Thoracic aorta (tissue), 2 donors: ENCODE data around the gene PPFIBP2. TPM values are rescaled to one million over a fixed set of nuclear protein-coding genes. Genes with fewer than 3 reads are reported as not detected.

Experiments
- ATAC-seq: fragments of 150-250 bp; one replicate; pipeline ENCODE4 v1.8.0; 2017; ENCODE audit warnings: low read depth; ENCODE audit not compliant: insufficient number of reproducible peaks, low FRiP score
- DNase-seq: peaks from one replicate; pipeline ENCODE4 v3.0.0-alpha.2; 2020; ENCODE audit warnings: low spot score
- H3K27ac ChIP-seq, 2 donors: fragments of 200-600 bp; sonication (generic); 1 replicate in 1 of 2; 2 replicates in 1 of 2; pipeline ENCODE4 v1.5.1; 2016; ENCODE audit warnings: mild to moderate bottlenecking in 2 of 2, moderate library complexity in 2 of 2
- H3K27me3 ChIP-seq: fragments of 200-600 bp; sonication (generic); replicated peaks from 2 replicates; pipeline ENCODE4 v1.6.0; 2016; ENCODE audit warnings: mild to moderate bottlenecking; ENCODE audit not compliant: insufficient read depth
- H3K36me3 ChIP-seq: fragments of 200-600 bp; sonication (generic); one replicate; pipeline ENCODE4 v1.5.1; 2016
- H3K4me1 ChIP-seq, 2 donors: fragments of 200-600 bp; sonication (generic); 1 replicate in 1 of 2; 2 replicates in 1 of 2; pipeline versions ENCODE4 v1.5.1 to v1.6.0; 2016; ENCODE audit warnings: low read depth in 2 of 2, mild to moderate bottlenecking in 1 of 2; ENCODE audit not compliant: control insufficient read depth in 1 of 2
- H3K4me3 ChIP-seq: fragments of 200-600 bp; sonication (generic); 2 replicates; pipeline ENCODE4 v1.5.1; 2016; ENCODE audit warnings: mild to moderate bottlenecking
- H3K9me3 ChIP-seq: fragments of 200-600 bp; sonication (generic); 2 replicates; pipeline ENCODE4 v1.5.1; 2016
- CTCF ChIP-seq: fragments of 200-600 bp; sonication (generic); IDR thresholded peaks from one replicate; pipeline ENCODE4 v1.5.1; 2019; ENCODE audit warnings: antibody characterized with exemption
- total RNA-seq, 2 donors: library from RNA; depleted of rRNA; stranded (reverse); fragments of >200 nt; gene quantifications; one replicate each; pipeline versions ENCODE4 v1.1.0 to v1.2.3, GENCODE V29; 2016

PPFIBP2 gene
- total RNA-seq, 2 donors from 2014 or later = 43.5 to 48.9 TPM

- no peak overlapping the region for H3K4me3 ChIP-seq
- H3K4me1 ChIP-seq = peaks cover 5 to 14% of the 10 kb centered on the region in 2 donors
- no peaks in the 10 kb centered on the region for H3K27me3 ChIP-seq
- H3K36me3 ChIP-seq = peaks cover 13% of the 10 kb centered on the region
- ATAC-seq = no peak
- TF ChIP-seq CTCF = no peak
- H3K9me3 ChIP-seq = no peaks in the 10 kb centered on the region
- no peak for DNase-seq
- no peak overlapping the region for H3K27ac ChIP-seq
Measured at GRCh38 chr11:7668911-7669310, 155.1 kb downstream of the PPFIBP2 start.

- H3K36me3 ChIP-seq = peaks cover 7% of the 10 kb centered on the region
- H3K4me3 ChIP-seq = no peak overlapping the region
- ATAC-seq = no peak
- H3K27me3 ChIP-seq = no peaks in the 10 kb centered on the region
- no peaks in the 10 kb centered on the region for H3K9me3 ChIP-seq
- TF ChIP-seq CTCF = no peak
- H3K4me1 ChIP-seq = peaks cover 5 to 20% of the 10 kb centered on the region in 2 donors
- no peak for DNase-seq
- no peak overlapping the region for H3K27ac ChIP-seq
Measured at GRCh38 chr11:7670641-7671040, 156.8 kb downstream of the PPFIBP2 start.

GRCh38 chr11:7671347-7672215, 157.8 kb downstream of the PPFIBP2 start:
- Histone ChIP-seq H3K4me1 (peaks cover 5 to 20% of the 10 kb centered on the region in 2 donors), H3K36me3 (peaks cover 3% of the 10 kb centered on the region), H3K9me3 (no peaks in the 10 kb centered on the region), H3K27ac (no peak overlapping the region), H3K27me3 (no peaks in the 10 kb centered on the region), H3K4me3 (no peak overlapping the region)
- ATAC-seq (no peak), DNase-seq (no peak)
- TF ChIP-seq CTCF = no peak

- Histone ChIP-seq H3K36me3 (no peaks in the 10 kb centered on the region), H3K4me3 (peak overlapping the region; percentile 90), H3K4me1 (peaks cover 5 to 20% of the 10 kb centered on the region in 2 donors), H3K27me3 (no peaks in the 10 kb centered on the region), H3K9me3 (no peaks in the 10 kb centered on the region), H3K27ac (no peak overlapping the region)
- DNase-seq (no peak), ATAC-seq (no peak)
- no peak for TF ChIP-seq CTCF
Measured at GRCh38 chr11:7672276-7672959, 158.6 kb downstream of the PPFIBP2 start.
